Stimulated activated CD4-positive, alpha-beta T cell treated with anti-CD3 and anti-CD28 coated beads, Interleukin-1b, Interleukin-23, amount 100 ng/mL, for 24 hours (primary cell): ENCODE results near the gene RNPEPL1.

Source experiments
- DNase-seq, 4 experiments: peaks; one replicate each; pipeline ENCODE4 v3.0.0-alpha.2; 2020; ENCODE audit warnings: low read depth in 4 of 4, low spot score in 1 of 4

Gene RNPEPL1

DNA sequence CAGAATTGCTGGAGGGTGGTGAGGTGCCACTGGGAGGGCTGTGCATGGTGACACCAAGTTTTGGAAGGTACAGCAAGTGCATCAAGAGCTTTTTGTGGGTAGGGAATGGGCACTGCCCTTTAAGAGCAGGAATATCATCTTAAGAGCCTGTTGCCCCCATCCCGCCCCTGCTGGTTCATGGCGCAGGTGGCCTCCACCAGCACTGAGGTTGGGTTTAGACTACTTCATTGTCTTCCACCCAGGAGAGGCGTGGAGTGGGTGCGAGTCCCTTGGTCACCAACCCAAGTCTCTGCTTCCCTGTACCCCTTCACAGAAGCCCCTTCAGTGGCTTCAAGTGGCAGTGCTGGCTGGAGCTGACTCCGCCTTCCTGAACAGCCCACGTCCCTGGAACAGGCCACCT, 7.8 kb downstream of the RNPEPL1 start:
- DNase-seq: no peak

DNA sequence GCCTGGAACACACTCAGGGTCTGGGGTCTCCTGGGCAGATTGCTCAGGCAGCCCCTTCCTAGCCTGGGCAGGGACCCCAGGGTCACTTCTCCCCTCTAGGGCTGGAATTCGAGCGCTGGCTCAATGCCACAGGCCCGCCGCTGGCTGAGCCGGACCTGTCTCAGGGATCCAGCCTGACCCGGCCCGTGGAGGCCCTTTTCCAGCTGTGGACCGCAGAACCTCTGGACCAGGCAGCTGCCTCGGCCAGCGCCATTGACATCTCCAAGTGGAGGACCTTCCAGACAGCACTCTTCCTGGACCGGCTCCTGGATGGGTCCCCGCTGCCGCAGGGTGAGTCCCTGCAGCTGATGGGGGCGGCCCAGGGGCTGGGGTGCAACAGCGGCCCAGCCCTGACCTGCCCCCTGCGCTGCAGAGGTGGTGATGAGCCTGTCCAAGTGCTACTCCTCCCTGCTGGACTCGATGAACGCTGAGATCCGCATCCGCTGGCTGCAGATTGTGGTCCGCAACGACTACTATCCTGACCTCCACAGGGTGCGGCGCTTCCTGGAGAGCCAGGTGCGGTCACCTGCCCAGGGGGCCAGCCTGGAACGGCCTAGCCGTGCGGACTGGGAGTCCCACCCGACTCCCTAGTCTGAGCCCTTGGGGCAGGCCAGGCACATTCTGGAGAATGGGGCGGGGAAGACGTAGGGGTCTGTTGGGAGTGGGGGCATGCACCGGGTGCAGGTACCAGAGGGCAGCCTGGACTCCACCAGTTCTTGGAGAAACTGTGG, 8.3 kb downstream of the RNPEPL1 start:
- no peak for DNase-seq

DNA sequence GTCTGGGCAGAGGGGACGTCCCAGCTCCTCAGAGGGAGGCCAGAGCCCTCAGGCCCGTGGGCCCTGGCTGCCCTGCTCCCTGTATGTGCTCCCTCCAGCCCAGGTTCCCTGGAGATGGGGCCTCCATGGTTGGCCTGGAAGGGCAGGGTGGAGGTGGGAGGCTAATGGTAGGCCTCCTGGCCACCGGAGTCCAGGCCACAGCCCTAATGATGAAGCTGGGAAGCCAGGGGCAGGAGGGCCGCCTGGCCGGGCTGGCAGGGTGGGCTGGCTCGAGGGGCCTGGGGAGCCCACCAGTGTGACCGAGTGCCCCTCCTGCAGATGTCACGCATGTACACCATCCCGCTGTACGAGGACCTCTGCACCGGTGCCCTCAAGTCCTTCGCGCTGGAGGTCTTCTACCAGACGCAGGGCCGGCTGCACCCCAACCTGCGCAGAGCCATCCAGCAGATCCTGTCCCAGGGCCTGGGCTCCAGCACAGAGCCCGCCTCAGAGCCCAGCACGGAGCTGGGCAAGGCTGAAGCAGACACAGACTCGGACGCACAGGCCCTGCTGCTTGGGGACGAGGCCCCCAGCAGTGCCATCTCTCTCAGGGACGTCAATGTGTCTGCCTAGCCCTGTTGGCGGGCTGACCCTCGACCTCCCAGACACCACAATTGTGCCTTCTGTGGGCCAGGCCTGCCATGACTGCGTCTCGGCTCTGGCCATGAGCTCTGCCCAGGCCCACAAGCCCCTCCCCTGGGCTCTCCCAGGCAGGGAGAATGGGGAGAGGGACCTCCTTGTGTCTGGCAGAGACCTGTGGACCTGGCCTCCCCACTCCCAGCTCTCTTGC, 9.2 kb downstream of the RNPEPL1 start:
- no peak for DNase-seq

DNA sequence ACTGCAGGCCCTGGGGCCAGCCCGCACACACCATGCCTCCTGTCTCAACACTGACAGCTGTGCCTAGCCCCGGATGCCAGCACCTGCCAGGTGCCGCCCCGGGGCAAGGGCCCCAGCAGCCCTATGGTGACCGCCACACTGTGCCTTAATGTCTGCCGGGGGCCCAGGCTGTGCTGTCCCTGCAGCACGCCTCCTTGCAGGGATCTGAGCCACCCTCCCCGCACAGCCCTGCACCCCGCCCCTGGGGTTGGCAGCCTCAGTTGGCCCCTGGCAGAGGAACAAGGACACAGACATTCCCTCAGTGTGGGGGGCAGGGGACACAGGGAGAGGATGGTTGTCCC, 9.8 kb downstream of the RNPEPL1 start:
- no peak for DNase-seq

DNA sequence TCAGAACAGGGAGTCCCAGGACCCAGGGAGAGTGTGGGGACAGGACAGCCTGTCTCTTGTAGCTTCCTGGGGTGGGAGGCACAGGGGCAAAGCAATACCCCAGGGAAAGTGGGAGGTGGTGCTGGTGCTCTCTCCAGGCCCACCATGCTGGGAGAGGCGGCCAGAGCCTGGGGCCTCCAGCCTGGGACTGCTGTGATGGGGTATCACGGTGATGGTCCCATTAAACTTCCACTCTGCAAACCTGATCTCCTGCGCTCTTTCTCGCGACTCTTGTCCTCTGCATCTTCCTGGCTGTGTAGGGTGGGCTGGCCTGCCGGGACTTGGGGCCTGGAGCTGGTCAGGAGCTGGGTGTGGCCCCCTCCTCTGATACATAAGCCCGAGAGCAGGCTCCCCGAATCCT, 10.2 kb downstream of the RNPEPL1 start:
- DNase-seq: no peak

DNA sequence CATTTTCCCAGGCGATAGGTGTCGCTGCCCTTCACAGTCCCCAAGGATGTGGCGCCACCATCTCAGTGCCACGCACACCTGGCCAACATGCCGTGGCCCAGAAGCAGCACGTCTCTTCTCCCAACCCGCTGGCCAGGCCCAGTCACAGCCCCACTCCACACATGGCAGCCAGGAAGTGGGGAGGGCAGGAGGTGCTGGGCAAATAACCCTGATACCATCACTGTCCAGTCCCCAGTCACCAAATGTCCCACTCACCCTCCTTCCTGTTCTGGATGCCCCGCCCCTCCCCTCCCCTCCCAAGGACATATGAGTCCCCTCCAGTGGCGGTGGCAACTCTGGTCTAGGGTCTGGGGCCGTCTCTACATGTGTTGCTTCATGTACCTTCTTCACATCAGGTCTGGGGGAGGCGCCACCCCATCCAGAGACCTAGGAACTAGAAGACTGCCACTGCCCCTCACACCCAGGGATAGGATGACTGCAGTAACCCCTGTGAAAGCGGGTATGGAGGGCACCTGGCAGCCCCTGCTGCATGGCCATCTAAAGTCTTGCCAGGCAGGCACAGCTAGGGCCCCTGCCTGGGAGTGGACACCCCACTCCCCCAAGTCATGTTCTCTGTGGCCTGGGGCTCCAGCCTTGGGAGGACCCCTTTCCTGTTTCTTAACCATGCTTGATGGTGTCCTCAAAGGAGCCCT, 10.9 kb downstream of the RNPEPL1 start:
- DNase-seq: no peak

DNA sequence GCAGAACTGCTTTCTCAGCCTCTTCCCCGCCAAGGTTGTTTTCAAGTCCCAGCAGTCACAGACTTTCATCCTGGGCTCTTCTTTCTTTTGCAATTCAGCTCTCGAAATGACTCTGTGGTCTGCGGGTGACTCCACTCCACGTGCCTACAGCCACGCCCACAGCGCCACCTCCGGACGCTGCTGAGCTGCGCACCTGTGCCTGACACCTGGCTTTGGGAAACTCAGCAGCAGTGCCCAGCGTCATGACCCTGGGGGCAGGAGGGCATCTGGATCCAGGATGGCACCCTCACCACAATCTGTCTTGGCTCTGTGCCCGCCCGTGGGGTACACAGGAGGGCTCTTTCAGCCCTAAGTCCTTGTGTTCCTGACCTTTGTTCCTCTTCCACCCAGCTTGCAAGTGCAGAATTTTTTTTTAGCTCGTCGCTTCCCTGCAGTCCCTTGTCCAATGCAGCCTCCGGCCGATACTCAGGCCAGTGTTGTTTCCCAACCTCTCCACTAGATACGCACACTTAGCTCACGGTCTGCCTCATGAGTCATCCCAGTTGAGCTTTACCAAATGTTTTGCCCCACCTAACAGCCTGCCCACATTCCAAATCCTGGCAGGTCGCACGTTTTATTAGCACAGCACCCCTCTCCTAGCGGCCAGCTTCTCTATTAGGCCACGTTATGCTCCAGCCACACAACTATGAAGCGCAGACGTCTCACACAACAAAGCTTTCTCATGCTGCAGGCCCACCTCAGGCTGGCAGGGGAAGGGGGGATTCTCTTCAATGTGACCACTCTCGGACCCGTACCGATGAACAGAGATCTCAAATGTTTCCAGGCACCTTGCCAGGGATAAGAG, 11.7 kb downstream of the RNPEPL1 start:
- DNase-seq: peak in 3 of 4 experiments; percentile 53 to 65 (median 53)

DNA sequence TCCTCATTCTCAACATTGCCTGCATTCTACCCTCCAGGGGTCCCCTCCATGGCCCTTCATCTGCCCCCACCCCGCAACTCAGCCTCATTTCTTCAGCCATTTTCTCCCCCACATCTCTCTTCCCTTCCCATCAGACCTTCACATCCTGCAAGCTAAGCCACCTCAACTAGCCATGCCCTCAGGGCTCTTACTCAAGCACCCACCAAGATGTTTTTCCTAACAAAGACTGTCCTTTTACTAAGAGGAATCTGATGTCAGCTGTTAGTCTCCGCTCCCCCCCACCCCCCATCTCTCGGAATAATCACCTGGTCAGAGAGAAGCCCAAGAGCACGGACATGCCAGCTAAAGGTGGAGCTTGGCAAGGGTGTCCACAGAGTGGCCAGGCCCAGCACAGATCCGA, 13.5 kb downstream of the RNPEPL1 start:
- DNase-seq: no peak

DNA sequence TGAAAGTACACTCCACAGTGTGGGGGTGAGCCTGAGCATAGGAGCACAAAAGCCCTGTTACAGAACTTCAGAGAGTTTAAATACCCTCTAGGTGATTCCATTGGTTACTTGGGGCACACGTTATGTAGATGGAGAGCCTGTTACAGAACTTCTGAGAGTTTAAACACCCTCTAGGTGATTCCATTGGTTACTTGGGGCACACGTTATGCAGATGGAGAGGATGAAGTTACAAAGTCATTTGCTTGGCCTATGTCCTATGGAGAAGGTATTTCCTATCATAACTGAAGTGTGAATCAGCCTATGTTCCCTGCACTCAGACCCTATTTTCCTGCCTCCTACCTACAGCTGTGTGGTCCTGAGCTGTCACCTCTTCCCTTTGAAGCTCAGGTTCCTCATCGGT, 14.5 kb downstream of the RNPEPL1 start:
- DNase-seq: no peak

DNA sequence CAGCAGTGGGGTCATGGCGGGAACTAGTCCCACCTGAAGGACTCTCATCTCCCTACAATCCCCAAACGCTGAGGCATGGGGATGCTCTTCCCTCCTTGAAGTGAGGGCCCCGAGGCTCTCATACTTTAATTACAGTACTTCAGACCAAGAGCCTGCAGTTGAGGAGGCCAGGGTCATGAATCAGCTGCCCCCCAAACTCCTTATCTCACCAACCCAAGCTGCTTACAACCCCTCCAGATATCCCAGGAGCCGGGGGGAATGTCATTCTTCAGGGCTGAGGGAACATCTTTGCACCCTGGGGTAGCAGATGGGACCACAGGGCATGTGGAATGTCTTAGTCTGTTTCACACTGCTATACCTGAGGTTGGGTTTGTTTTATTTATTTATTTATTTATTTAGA, 15.5 kb downstream of the RNPEPL1 start:
- no peak for DNase-seq

DNA sequence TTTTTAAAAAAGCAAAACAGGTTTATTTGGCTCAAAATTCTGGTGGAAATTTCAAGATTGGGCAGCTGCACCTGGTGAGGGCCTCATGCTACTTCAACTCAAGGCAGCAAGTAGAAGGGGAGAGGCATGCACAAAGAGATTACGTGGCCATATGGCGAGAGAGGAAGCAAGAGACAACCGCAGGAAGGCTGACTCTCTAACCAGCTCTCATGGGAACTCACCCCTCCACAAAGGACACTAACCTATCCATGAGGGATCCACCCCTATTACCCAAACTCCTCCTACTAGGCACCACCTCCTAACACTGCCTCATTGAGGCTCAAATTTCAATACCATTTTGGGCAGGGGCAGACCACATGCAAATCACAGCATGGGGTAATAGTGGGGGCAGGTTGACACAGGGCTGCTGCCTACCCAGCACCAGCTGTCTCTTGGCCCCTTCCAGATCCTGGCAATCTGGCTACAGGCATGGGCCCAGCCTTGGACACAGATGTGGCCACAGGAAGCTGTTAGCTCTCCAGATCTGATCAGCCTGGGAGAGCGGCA, 16.3 kb downstream of the RNPEPL1 start:
- DNase-seq: no peak

DNA sequence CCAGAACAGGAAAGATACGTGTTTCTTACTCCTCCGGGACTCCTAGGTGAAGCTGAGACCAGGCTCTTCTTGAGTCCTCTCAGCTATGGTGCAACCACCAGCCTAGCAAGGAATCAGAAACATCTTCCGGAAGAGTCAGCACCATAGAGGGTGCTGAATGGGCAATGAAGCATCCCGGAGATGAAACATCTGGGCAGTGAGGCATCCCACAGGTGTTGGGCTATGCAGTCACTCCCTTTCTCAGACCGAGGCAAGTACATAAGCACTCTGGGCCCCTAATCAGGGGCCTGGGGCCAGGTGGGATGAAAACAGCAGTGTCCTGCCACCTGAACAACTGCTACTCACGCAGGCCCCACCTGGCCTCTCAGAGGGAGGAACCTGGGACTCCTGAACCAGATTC, 16.8 kb downstream of the RNPEPL1 start:
- no peak for DNase-seq

DNA sequence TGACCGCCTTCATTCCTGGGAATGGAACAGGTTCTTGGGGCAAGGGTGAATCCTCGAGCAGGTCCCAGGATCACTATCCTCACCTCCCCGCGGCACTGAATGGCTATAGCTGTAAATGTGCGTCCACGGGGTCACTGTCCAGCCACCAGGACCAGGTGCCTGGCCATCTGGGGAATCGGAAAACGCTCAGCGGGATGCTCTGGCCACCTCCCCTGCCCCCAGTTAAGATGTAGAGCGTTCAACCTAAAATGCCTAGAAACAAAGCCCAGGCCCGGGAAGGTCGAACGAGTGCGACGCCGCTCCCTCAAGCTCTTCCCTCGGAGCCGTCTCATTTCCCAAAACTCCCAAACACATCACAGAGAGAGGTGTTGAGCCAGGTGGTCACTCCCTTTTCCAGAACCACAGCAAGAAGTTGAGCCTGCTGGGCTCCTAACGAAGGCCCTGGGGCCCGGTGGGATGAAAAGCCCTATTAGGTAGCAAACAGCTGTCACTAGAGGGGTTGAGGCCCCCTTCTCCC, 17.5 kb downstream of the RNPEPL1 start:
- DNase-seq: no peak

DNA sequence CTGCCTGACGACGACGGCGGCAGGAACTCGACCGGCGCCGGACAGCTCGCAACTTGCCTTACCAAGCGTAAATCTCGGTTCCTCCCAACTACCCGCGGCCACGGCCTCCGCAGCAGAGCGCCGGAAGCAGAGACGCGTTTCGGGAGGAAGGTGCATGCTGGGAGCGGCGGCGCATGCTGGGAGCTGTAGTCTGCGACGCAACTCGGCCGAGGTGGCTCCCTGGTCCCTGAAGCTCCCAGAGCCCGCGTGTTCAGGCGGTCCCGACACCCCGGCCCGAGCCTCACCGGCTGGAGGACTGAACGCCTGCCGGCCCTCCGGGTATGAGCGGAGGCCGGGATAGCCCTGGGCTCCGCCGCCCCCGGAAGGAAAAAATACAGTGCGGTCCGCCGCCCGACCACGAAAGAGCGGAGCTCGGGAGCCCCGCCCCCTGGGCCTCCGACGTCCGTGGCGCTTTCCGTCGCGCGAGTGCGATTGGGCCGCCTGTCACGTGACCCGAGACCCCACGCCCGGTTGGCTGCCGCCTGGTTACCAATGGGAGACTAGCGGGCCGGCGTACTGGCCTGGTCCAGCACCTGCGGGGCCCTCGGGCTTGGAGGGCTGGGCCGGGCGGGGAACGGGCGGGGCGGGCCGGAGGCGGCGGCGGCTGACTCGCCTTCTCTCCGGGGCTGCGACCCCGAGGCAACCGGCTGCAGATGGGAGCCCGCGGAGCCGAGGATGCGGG, 18.1 kb downstream of the RNPEPL1 start, which contains the start of gene CAPN10:
Gene CAPN10, plus strand, starts transcription at position 537 of the 721 bp plus-strand sequence. Its CDS starts 178 bp downstream, at position 715.
- peak; percentile 87 to 95 (median 93) for DNase-seq

DNA sequence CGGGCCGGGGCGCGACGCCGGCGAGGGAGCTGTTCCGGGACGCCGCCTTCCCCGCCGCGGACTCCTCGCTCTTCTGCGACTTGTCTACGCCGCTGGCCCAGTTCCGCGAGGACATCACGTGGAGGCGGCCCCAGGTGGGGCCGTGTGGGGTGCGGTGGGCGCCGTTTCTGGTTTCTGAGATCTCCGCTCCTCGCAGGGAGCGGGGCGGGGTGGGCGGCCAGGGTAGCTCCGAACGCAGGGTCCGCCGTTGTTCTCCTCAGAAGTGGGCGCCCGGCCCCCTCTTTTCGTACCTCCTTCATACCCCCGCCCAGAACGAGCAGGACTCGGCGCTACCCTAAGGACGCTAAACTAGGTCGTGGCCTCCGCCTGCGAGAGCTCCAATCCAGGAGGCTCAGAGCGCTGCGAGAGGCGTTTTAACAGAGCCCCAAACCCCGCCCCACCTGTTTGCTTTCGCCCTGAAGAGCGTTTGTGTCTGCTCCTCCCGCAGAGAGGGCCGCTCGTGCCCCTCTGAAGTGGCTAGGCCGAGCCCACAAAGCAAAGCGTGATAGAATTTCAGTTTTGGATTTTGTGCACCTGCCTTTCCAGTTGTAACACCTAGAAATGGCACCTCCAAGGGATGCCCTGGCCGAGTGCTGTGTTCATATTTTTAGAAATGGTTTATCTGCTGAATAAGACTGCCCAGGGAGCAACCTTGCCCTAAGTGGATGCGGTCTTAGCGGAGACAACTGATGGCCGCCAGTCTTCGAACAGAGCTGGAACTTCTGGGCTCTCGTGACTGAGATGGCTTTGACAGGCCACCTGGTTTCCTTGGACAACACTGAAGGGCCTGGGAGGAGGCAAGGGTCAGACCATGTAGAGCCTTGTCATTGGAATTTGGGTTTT, 18.9 kb downstream of the RNPEPL1 start:
- DNase-seq: peak in 1 of 4 experiments; percentile 34

DNA sequence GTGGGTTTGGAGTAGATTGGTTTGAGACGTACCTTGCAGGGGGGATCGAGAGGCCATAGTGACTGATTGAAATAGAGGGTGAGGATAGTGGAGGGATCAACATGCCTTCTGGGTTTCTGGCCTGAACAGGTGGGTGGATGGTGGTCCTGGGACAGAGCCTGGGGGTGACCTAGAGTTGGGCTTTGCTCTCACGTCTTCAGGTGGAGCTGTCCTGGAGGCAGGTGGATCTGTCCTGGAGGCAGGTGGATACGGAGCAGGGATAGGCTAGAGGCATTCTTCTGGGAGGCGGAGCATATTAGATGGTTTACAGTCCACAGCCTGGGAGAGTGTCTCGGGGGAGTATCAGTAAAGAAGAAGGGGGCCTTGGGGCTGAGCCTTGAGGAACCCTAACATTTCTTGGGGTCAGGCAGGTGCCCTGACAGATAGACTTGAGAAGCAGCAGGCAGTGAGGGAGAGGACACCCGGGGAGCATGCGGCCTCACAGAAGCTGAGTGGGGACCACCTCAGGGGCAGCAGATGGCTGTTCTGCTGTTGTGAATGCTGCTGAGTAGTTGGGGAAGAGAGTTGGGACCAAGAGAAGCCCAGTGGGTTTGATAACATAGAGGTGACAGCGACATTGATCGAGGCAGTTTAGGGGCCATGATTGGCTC, 19.8 kb downstream of the RNPEPL1 start:
- no peak for DNase-seq

DNA sequence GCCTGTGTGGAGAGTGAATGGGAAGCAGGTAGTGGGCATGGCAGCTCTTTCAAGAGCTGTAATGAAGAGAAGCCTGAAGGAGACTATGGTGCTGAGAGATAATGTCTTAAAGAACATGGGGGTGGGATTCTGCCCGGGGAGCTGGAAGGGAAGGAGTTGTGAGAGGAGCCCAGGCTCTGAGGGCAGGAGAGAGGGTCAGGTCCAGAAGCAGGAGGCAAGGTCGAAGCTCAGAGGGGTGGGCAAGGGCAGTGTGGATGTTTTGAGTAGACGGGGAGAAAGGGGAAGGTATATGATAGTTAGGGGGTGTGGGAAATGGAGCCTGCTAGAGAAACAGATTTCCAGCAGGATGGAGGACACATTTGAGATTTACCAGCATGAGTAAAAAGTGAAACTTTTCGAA, 20.4 kb downstream of the RNPEPL1 start:
- no peak for DNase-seq

DNA sequence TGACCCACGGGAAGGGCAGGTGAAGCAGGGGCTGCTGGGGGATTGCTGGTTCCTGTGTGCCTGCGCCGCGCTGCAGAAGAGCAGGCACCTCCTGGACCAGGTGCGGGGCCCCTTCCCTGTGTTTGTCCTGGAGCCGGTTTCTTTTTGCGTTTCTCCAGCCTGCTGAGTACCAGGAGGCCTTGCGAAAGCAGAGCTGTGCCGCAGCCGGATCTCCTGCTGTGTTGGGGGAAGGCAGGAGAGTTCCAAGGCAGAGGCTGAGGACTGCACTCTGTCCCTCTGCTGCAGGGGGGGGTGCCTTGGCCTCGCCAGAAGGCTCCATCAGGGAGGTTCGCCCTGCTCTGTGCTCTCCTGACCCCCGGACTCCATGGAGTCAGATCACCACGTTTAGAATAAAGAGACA, 21.1 kb downstream of the RNPEPL1 start:
- no peak for DNase-seq
